ENCODE measurements around the gene SLC15A2.
"Not testable (repeated sequence)": the region's sequence is repeated elsewhere in the genome, so short reads cannot be mapped to it uniquely, and the experiment has no call there.

Gene SLC15A2

DNA sequence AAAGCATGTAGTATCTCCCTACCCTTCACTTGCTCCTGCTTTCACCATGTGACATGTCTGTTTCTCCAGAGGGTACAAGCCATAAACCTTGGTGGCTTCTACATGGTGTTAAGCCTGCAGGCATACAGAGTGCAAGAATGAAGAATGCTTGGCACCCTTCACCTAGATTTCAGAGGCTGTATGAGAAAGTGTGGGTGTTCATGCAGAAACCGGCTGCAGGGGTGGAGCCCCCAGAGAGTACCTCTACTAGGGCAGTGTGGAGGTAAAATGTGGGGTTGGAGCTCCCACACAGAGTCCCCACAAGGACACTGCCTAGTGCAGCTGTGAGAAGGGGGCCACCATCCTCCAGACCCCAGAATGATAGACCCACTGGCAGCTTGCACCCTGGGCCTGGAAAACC, 32.2 kb downstream of the SLC15A2 start:
- Histone ChIP-seq H3K27me3 (ENCODE audit: control insufficient read depth, insufficient read depth, low read length) (no peaks in the 10 kb centered on the region), H3K9me3 (ENCODE audit: control insufficient read depth, insufficient read depth, low read length) (no peaks in the 10 kb centered on the region), H3K4me1 (ENCODE audit: control insufficient read depth, insufficient read depth, low read length) (no peaks in the 10 kb centered on the region), H3K36me3 (ENCODE audit: control insufficient read depth, insufficient read depth, low read length) (no peaks in the 10 kb centered on the region), H3K4me3 (ENCODE audit: low read depth, low read length) (no peak overlapping the region), H3K9ac (ENCODE audit: low read depth, low read length) (no peak overlapping the region)

DNA sequence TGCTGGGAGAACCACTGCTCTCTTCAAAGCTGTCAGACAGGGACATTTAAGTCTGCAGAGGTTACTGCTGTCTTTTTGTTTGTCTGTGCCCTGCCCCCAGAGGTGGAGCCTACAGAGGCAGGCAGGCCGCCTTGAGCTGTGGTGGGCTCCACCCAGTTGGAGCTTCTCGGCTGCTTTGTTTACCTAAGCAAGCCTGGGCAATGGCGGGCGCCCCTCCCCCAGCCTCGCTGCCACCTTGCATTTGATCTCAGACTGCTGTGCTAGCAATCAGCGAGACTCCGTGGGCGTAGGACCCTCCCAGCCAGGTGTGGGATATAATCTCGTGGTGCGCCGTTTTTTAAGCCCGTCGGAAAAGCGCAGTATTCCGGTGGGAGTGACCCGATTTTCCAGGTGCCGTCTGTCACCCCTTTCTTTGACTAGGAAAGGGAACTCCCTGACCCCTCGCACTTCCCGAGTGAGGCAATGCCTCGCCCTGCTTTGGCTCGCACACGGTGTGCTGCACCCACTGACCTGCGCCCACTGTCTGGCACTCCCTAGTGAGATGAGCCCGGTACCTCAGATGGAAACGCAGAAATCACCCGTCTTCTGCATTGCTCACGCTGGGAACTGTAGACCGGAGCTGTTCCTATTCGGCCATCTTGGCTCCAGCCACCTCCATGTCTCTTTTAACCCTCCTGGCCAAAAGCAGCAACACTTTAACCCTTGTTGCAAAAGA, 44.1 kb downstream of the SLC15A2 start:
- H3K9ac ChIP-seq (ENCODE audit: low read depth, low read length); H3K27me3 ChIP-seq (ENCODE audit: control insufficient read depth, insufficient read depth, low read length); H3K9me3 ChIP-seq (ENCODE audit: control insufficient read depth, insufficient read depth, low read length); H3K4me1 ChIP-seq (ENCODE audit: control insufficient read depth, insufficient read depth, low read length); H3K36me3 ChIP-seq (ENCODE audit: control insufficient read depth, insufficient read depth, low read length); H3K4me3 ChIP-seq (ENCODE audit: low read depth, low read length): not testable (repeated sequence)

DNA sequence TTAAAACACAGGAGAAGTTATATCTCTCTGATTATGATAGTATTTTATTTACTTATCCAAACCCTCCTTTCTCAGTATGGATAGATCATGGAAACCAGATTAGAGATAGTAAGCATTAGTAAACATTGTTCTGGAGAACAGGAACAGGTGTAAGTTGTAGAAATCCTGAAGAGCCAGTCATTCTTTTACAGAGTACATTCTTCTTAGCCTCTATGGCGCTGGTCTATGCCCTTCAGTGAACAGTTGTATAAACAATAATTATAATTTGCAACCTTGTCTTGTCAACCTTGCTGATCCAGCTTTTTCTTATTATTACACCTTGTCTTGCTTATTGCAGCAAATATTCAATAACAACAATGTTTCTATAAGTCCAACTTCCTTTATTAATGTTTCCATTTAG, 47.4 kb downstream of the SLC15A2 start:
- H3K4me1 ChIP-seq (ENCODE audit: control insufficient read depth, insufficient read depth, low read length) = no peaks in the 10 kb centered on the region
- H3K36me3 ChIP-seq (ENCODE audit: control insufficient read depth, insufficient read depth, low read length) = no peaks in the 10 kb centered on the region
- H3K9ac ChIP-seq (ENCODE audit: low read depth, low read length) = no peak overlapping the region
- no peak overlapping the region for H3K4me3 ChIP-seq (ENCODE audit: low read depth, low read length)
- H3K27me3 ChIP-seq (ENCODE audit: control insufficient read depth, insufficient read depth, low read length) = no peaks in the 10 kb centered on the region
- H3K9me3 ChIP-seq (ENCODE audit: control insufficient read depth, insufficient read depth, low read length) = no peaks in the 10 kb centered on the region

DNA sequence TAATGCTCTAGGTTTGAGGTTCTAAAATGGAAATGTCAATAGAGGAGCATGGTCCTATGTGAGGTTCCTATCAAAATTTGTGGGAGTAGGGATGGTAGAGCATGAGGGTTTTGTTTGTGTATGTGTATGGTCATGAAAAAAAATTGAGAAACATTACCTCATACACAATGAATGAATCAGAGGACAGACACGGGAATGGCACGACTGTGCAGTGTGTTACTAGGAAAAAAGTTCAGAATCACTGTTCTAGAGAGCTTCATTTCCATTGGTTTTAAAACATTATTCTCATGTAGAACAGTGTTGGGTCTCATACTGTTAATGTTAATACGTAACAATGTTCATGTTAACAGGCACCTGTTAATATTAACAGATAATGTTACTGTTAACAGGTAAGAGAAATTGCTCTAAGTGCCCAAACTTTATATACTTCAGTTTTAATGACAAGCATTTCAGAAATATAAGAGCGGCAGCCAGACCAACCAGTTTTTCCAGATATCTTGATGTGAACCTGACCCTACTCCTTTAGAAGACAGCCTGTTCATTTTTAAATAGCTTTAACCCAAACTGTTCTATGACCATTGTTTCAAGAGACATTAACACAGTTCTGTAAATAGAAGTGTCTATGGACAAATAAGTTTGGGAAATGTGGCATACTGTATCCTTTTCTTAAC, 48.0 kb downstream of the SLC15A2 start:
- no peaks in the 10 kb centered on the region for H3K9me3 ChIP-seq (ENCODE audit: control insufficient read depth, insufficient read depth, low read length)
- no peak overlapping the region for H3K4me3 ChIP-seq (ENCODE audit: low read depth, low read length)
- H3K4me1 ChIP-seq (ENCODE audit: control insufficient read depth, insufficient read depth, low read length) = no peaks in the 10 kb centered on the region
- no peaks in the 10 kb centered on the region for H3K36me3 ChIP-seq (ENCODE audit: control insufficient read depth, insufficient read depth, low read length)
- no peak overlapping the region for H3K9ac ChIP-seq (ENCODE audit: low read depth, low read length)
- H3K27me3 ChIP-seq (ENCODE audit: control insufficient read depth, insufficient read depth, low read length) = no peaks in the 10 kb centered on the region

DNA sequence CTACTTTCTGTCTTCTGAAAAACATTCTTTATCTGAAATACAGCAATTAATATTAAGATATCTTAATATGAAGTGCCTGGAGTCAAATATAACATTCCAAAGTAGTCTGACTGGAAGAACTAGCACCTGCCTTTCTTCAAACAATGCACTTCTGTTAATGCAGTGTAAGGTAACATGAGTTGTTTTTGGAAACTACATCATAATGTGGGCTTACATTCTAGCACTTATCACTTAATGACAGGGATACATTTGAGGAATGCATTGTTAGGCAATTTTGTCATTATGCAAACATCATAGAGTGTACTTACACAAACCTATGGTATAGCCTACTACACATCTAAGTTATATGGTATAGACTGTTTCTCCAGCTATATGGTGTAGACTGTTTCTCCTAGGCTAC, 49.2 kb downstream of the SLC15A2 start:
- H3K9me3 ChIP-seq (ENCODE audit: control insufficient read depth, insufficient read depth, low read length) = no peaks in the 10 kb centered on the region
- H3K4me3 ChIP-seq (ENCODE audit: low read depth, low read length) = no peak overlapping the region
- H3K9ac ChIP-seq (ENCODE audit: low read depth, low read length) = no peak overlapping the region
- no peaks in the 10 kb centered on the region for H3K4me1 ChIP-seq (ENCODE audit: control insufficient read depth, insufficient read depth, low read length)
- no peaks in the 10 kb centered on the region for H3K27me3 ChIP-seq (ENCODE audit: control insufficient read depth, insufficient read depth, low read length)
- H3K36me3 ChIP-seq (ENCODE audit: control insufficient read depth, insufficient read depth, low read length) = no peaks in the 10 kb centered on the region

DNA sequence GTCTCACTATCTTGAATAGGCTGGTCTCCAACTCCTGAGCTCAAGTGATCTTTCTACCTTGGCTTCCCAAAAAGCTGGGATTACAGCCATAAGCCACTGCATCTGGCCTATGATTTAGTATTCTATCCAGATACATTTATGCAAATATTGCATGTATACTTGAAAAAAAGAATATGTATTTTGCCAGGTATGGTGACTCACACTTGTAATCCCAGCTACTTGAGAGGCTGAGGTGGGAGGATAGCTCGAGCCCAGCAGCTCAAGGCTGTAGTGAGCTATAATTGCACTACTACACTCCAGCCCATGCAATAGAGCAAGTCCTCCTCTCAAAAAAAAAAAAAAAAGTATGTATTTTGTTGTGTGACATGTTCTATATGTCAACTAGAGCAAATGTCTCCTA, 54.4 kb downstream of the SLC15A2 start:
- H3K36me3 ChIP-seq (ENCODE audit: control insufficient read depth, insufficient read depth, low read length) = no peaks in the 10 kb centered on the region

DNA sequence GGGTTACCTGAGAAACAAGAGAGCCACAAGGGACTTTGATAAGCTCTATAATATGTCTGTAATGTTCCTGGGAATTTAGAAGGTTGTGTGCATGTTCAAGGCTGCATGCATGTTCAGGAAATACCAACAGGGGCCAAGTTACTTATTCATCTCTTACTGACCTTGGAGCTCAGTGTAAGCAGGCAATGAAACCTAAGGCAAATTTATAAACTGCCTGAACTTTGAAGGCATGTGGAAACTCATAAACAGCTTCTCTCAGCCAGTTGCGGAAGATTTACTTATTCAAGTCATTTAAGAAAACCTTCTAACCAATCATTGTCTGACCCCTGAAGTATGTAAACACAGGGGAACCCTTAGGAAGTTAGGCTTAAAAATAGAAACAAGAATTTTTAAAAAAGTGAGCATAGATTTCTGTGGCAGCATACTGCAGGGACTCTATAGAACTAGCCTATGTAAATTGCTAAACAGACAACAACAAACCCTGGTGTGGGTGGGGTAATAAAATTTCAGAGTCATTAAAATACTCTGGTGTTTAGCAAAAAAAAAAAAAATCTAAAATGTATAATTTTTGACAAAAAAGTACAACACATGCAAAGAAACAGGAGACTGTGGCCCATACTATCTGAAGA, 57.2 kb downstream of the SLC15A2 start:
- Histone ChIP-seq H3K36me3 (ENCODE audit: control insufficient read depth, insufficient read depth, low read length) (no peaks in the 10 kb centered on the region), H3K4me1 (ENCODE audit: control insufficient read depth, insufficient read depth, low read length) (peaks cover 4% of the 10 kb centered on the region), H3K27me3 (ENCODE audit: control insufficient read depth, insufficient read depth, low read length) (no peaks in the 10 kb centered on the region), H3K4me3 (ENCODE audit: low read depth, low read length) (no peak overlapping the region), H3K9ac (ENCODE audit: low read depth, low read length) (no peak overlapping the region), H3K9me3 (ENCODE audit: control insufficient read depth, insufficient read depth, low read length) (no peaks in the 10 kb centered on the region)

More for the DNA sequence above, 54.4 kb downstream of the SLC15A2 start:
- Histone ChIP-seq H3K4me1 (ENCODE audit: control insufficient read depth, insufficient read depth, low read length) (no peaks in the 10 kb centered on the region), H3K9ac (ENCODE audit: low read depth, low read length) (no peak overlapping the region), H3K27me3 (ENCODE audit: control insufficient read depth, insufficient read depth, low read length) (no peaks in the 10 kb centered on the region), H3K4me3 (ENCODE audit: low read depth, low read length) (no peak overlapping the region), H3K9me3 (ENCODE audit: control insufficient read depth, insufficient read depth, low read length) (no peaks in the 10 kb centered on the region)

DNA sequence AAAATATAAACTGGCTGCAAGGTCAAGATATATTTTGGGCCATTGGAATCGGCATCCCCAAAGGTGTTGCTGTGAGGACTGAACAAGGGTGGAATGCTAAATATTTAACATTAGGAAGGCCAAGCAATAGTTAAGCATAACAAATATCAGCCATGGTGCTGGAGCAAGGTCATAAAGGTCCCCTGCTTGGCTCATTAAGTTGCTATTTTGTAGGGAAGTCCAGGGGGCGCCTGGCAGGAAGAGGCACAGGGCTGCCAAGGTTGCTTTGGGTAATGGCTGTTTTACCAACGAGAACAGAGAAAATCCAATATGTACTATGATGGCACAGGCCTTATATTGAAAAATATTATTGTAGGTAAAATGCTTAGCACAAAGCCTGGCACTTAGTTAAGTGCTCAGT, 62.2 kb downstream of the SLC15A2 start:
- Histone ChIP-seq H3K4me1 (ENCODE audit: control insufficient read depth, insufficient read depth, low read length) (peaks cover 7% of the 10 kb centered on the region), H3K9me3 (ENCODE audit: control insufficient read depth, insufficient read depth, low read length) (no peaks in the 10 kb centered on the region), H3K4me3 (ENCODE audit: low read depth, low read length) (no peak overlapping the region), H3K9ac (ENCODE audit: low read depth, low read length) (no peak overlapping the region), H3K27me3 (ENCODE audit: control insufficient read depth, insufficient read depth, low read length) (no peaks in the 10 kb centered on the region), H3K36me3 (ENCODE audit: control insufficient read depth, insufficient read depth, low read length) (no peaks in the 10 kb centered on the region)

DNA sequence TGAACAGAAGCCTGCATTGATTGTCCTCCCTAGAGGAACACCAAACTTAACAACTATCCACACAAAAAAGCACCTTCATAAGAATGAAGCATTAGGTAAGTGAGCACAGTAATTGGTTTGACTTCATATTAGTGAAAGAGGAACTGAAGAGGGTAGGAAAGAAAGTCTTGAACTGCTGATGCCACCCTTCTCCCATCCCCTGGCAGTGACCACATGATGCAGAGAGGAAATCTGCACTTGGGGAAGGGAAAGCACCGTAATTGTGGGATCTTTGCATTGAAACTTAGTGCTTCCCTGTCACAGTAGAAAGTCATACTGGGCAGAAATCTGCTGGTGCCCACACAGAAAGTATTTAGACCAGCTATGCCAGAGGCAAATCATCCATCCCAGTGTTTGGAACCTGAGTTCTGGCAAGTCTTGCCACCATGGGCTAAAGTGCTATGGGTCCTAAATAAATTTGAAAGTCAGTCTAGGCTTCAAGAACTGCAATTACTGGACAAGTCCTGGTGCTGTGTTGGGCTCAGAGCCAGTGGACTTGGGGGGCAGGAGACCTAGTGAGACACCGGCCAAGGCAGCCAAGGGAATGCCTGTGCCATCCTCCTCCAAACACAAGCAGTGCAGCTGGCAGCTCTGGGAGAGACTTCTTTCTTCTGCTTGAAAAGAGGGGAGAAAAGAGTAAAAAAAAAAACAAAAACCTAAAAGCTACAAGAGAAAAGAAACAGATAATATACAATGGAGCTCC, 63.6 kb downstream of the SLC15A2 start:
- Histone ChIP-seq H3K36me3 (ENCODE audit: control insufficient read depth, insufficient read depth, low read length) (no peaks in the 10 kb centered on the region), H3K4me3 (ENCODE audit: low read depth, low read length) (no peak overlapping the region), H3K27me3 (ENCODE audit: control insufficient read depth, insufficient read depth, low read length) (no peaks in the 10 kb centered on the region), H3K9me3 (ENCODE audit: control insufficient read depth, insufficient read depth, low read length) (no peaks in the 10 kb centered on the region), H3K9ac (ENCODE audit: low read depth, low read length) (no peak overlapping the region), H3K4me1 (ENCODE audit: control insufficient read depth, insufficient read depth, low read length) (peaks cover 7% of the 10 kb centered on the region)

DNA sequence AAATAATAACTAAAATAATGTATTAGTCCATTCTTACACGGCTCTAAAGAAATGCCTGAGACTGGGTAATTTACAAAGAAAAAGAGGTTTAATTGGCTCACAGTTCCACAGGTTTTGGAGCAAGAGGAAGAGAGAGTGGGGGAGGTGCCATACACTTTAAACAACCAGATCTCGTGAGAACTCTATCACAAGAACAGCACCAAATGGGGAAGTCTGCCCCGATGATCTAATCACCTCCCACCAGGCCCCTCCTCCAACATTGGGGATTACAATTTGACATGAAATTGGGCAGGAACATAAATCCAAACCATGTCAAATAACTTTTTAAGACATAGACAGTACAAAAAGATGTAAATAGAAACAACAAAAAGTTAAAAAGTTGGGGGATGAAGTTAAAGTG, 64.6 kb downstream of the SLC15A2 start:
- no peaks in the 10 kb centered on the region for H3K9me3 ChIP-seq (ENCODE audit: control insufficient read depth, insufficient read depth, low read length)
- no peak overlapping the region for H3K9ac ChIP-seq (ENCODE audit: low read depth, low read length)
- peaks cover 7% of the 10 kb centered on the region for H3K4me1 ChIP-seq (ENCODE audit: control insufficient read depth, insufficient read depth, low read length)
- H3K27me3 ChIP-seq (ENCODE audit: control insufficient read depth, insufficient read depth, low read length) = no peaks in the 10 kb centered on the region
- no peaks in the 10 kb centered on the region for H3K36me3 ChIP-seq (ENCODE audit: control insufficient read depth, insufficient read depth, low read length)
- no peak overlapping the region for H3K4me3 ChIP-seq (ENCODE audit: low read depth, low read length)

DNA sequence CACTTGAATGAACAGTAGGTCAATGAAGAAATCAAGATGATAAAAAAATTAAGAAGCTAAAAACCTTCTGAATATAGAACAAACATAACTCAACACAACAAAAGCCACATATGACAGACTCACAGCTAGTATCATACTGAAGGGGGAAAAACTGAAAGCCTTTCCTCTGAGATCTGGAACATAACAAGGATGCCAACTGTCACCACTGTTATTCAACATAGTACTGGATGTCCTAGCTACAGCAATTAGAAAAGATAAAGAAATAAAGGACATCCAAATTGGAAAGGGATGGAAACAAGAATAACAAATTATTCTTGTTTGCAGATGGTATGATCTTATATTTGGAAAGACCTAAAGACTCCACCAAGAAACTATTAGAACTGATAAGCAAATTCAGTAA, 67.1 kb downstream of the SLC15A2 start:
- Histone ChIP-seq H3K9ac (ENCODE audit: low read depth, low read length) (no peak overlapping the region), H3K36me3 (ENCODE audit: control insufficient read depth, insufficient read depth, low read length) (no peaks in the 10 kb centered on the region), H3K27me3 (ENCODE audit: control insufficient read depth, insufficient read depth, low read length) (no peaks in the 10 kb centered on the region), H3K9me3 (ENCODE audit: control insufficient read depth, insufficient read depth, low read length) (no peaks in the 10 kb centered on the region), H3K4me1 (ENCODE audit: control insufficient read depth, insufficient read depth, low read length) (peaks cover 3% of the 10 kb centered on the region), H3K4me3 (ENCODE audit: low read depth, low read length) (no peak overlapping the region)

Measured in iPS-15b (cell line).